IMR-90 (cell line): ENCODE measurements around the gene TMPRSS7.

Experiments
- CEBPB ChIP-seq: IDR thresholded peaks from 2 replicates; pipeline ENCODE4 v1.6.1; 2012; ENCODE audit warnings: low read depth, low read length, improper control_type of control experiment
- POLR2A ChIP-seq: IDR thresholded peaks from 2 replicates; pipeline ENCODE4 v1.6.1; 2012; ENCODE audit warnings: mild to moderate bottlenecking, low read depth, low read length
- RAD21 ChIP-seq: IDR thresholded peaks from 2 replicates; pipeline ENCODE4 v1.6.1; 2012; ENCODE audit warnings: low read length, improper control_type of control experiment
- TF ChIP-seq, protein P1 (sequence below): conservative IDR thresholded peaks from 2 replicates; pipeline ENCODE4 v1.5.1; 2012; ENCODE audit warnings: mild to moderate bottlenecking, low read depth, low read length, improper control_type of control experiment

DNA sequence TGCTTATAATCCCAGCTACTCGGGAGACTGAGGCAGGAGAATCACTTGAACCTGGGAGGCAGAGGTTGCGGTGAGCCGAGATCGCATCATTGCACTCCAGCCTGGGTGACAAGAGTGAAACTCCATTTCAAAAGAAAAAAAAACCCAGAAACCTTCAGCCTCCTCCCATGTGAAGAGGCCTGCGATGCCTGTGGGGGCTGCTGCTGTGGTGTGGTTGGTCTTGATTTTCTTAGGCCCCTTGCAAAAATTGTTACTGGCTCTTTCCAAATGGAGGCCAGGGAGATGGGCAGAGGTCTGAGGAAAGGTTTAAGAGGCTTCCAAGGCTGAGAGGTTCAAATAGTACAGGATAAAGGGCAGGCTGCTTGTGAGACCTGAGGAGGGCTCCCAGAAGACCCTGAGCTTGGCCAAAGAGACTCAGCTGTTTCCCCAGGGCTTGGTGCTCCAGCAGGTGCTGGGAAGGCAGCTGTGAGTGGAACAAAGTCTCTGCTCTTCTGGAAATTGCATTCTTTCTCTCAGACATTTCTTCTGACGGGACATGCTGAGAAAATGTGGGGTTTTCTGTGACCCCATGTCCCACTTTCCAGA lies 80.1 kb downstream of the TMPRSS7 start:
- TF ChIP-seq, protein P1, sequence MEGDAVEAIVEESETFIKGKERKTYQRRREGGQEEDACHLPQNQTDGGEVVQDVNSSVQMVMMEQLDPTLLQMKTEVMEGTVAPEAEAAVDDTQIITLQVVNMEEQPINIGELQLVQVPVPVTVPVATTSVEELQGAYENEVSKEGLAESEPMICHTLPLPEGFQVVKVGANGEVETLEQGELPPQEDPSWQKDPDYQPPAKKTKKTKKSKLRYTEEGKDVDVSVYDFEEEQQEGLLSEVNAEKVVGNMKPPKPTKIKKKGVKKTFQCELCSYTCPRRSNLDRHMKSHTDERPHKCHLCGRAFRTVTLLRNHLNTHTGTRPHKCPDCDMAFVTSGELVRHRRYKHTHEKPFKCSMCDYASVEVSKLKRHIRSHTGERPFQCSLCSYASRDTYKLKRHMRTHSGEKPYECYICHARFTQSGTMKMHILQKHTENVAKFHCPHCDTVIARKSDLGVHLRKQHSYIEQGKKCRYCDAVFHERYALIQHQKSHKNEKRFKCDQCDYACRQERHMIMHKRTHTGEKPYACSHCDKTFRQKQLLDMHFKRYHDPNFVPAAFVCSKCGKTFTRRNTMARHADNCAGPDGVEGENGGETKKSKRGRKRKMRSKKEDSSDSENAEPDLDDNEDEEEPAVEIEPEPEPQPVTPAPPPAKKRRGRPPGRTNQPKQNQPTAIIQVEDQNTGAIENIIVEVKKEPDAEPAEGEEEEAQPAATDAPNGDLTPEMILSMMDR, result no peak
- TF ChIP-seq RAD21 (no peak), POLR2A (no peak), CEBPB (no peak)
